ENCODE measurements around the gene SLC35G2.
A peak's percentile ranks its signal among the peaks of the same experiment; 100 is the strongest.
"Not testable (repeated sequence)": the region's sequence is repeated elsewhere in the genome, so short reads cannot be mapped to it uniquely, and the experiment has no call there.

Gene SLC35G2

GRCh38 chr3:136792556-136793330, 26.2 kb upstream of the SLC35G2 start:
- FAIRE-seq (no peak), DNase-seq (ENCODE audit: insufficient read length, low spot score) (no peak)
- TF ChIP-seq PAX5 (IDR thresholded peaks at IDR 0.05; ENCODE audit: insufficient read depth, low read length, severe bottlenecking), result no peak
- no peak for TF ChIP-seq POLR2A (IDR thresholded peaks at IDR 0.05; ENCODE audit: low read depth, low read length)
- TF ChIP-seq TAF1 (IDR thresholded peaks at IDR 0.05; ENCODE audit: low read depth, low read length), result no peak
- TF ChIP-seq POU2F2 (IDR thresholded peaks at IDR 0.05; ENCODE audit: low read depth, low read length), result no peak
- no peak for TF ChIP-seq SPI1 (IDR thresholded peaks at IDR 0.05; ENCODE audit: low read depth, low read length)
- TF ChIP-seq POLR2AphosphoS5 (IDR thresholded peaks at IDR 0.05; ENCODE audit: low read depth, low read length), result no peak

GRCh38 chr3:136801146-136801545, 17.8 kb upstream of the SLC35G2 start:
- not testable (repeated sequence) for FAIRE-seq; DNase-seq (ENCODE audit: insufficient read length, low spot score)

GRCh38 chr3:136802481-136802996, 16.4 kb upstream of the SLC35G2 start:
- no peak for DNase-seq (ENCODE audit: insufficient read length, low spot score)
- TF ChIP-seq POLR2AphosphoS5 (IDR thresholded peaks at IDR 0.05; ENCODE audit: low read depth, low read length), result no peak
- no peak for TF ChIP-seq POLR2A (IDR thresholded peaks at IDR 0.05; ENCODE audit: low read depth, low read length)
- no peak for TF ChIP-seq TAF1 (IDR thresholded peaks at IDR 0.05; ENCODE audit: low read depth, low read length)
- no peak for TF ChIP-seq SPI1 (IDR thresholded peaks at IDR 0.05; ENCODE audit: low read depth, low read length)
- TF ChIP-seq POU2F2 (IDR thresholded peaks at IDR 0.05; ENCODE audit: low read depth, low read length), result no peak
- TF ChIP-seq PAX5 (IDR thresholded peaks at IDR 0.05; ENCODE audit: insufficient read depth, low read length, severe bottlenecking), result no peak
- FAIRE-seq, result no peak

GRCh38 chr3:136804141-136804540, 14.8 kb upstream of the SLC35G2 start:
- DNase-seq (ENCODE audit: insufficient read length, low spot score) (no peak), FAIRE-seq (no peak)
- TF ChIP-seq POU2F2 (IDR thresholded peaks at IDR 0.05; ENCODE audit: low read depth, low read length) (no peak), POLR2AphosphoS5 (IDR thresholded peaks at IDR 0.05; ENCODE audit: low read depth, low read length) (no peak), TAF1 (IDR thresholded peaks at IDR 0.05; ENCODE audit: low read depth, low read length) (no peak), POLR2A (IDR thresholded peaks at IDR 0.05; ENCODE audit: low read depth, low read length) (no peak), SPI1 (IDR thresholded peaks at IDR 0.05; ENCODE audit: low read depth, low read length) (no peak), PAX5 (IDR thresholded peaks at IDR 0.05; ENCODE audit: insufficient read depth, low read length, severe bottlenecking) (no peak)

GRCh38 chr3:136804813-136805212, 14.1 kb upstream of the SLC35G2 start:
- FAIRE-seq (no peak), DNase-seq (ENCODE audit: insufficient read length, low spot score) (no peak)
- no peak for TF ChIP-seq POU2F2 (IDR thresholded peaks at IDR 0.05; ENCODE audit: low read depth, low read length)
- TF ChIP-seq SPI1 (IDR thresholded peaks at IDR 0.05; ENCODE audit: low read depth, low read length), result no peak
- TF ChIP-seq POLR2A (IDR thresholded peaks at IDR 0.05; ENCODE audit: low read depth, low read length), result no peak
- TF ChIP-seq TAF1 (IDR thresholded peaks at IDR 0.05; ENCODE audit: low read depth, low read length), result no peak
- TF ChIP-seq POLR2AphosphoS5 (IDR thresholded peaks at IDR 0.05; ENCODE audit: low read depth, low read length), result no peak
- TF ChIP-seq PAX5 (IDR thresholded peaks at IDR 0.05; ENCODE audit: insufficient read depth, low read length, severe bottlenecking), result no peak

GRCh38 chr3:136805795-136806194, 13.1 kb upstream of the SLC35G2 start:
- TF ChIP-seq POLR2A (IDR thresholded peaks at IDR 0.05; ENCODE audit: low read depth, low read length), result no peak
- no peak for TF ChIP-seq POU2F2 (IDR thresholded peaks at IDR 0.05; ENCODE audit: low read depth, low read length)
- TF ChIP-seq POLR2AphosphoS5 (IDR thresholded peaks at IDR 0.05; ENCODE audit: low read depth, low read length), result no peak
- TF ChIP-seq PAX5 (IDR thresholded peaks at IDR 0.05; ENCODE audit: insufficient read depth, low read length, severe bottlenecking), result no peak
- TF ChIP-seq TAF1 (IDR thresholded peaks at IDR 0.05; ENCODE audit: low read depth, low read length), result no peak
- TF ChIP-seq SPI1 (IDR thresholded peaks at IDR 0.05; ENCODE audit: low read depth, low read length), result 0 out of 2 replicates have a peak, but pooled peaks have one; percentile 1
- DNase-seq (ENCODE audit: insufficient read length, low spot score), result no peak
- no peak for FAIRE-seq

- FAIRE-seq (no peak), DNase-seq (ENCODE audit: insufficient read length, low spot score) (no peak)
- TF ChIP-seq SPI1 (IDR thresholded peaks at IDR 0.05; ENCODE audit: low read depth, low read length) (no peak), POLR2A (IDR thresholded peaks at IDR 0.05; ENCODE audit: low read depth, low read length) (no peak), TAF1 (IDR thresholded peaks at IDR 0.05; ENCODE audit: low read depth, low read length) (no peak), PAX5 (IDR thresholded peaks at IDR 0.05; ENCODE audit: insufficient read depth, low read length, severe bottlenecking) (no peak), POLR2AphosphoS5 (IDR thresholded peaks at IDR 0.05; ENCODE audit: low read depth, low read length) (no peak), POU2F2 (IDR thresholded peaks at IDR 0.05; ENCODE audit: low read depth, low read length) (no peak)
These were observed 7.2 kb upstream of the SLC35G2 start for GRCh38 chr3:136811701-136812100.

- FAIRE-seq (no peak), DNase-seq (ENCODE audit: insufficient read length, low spot score) (no peak)
- TF ChIP-seq PAX5 (IDR thresholded peaks at IDR 0.05; ENCODE audit: insufficient read depth, low read length, severe bottlenecking), result no peak
- TF ChIP-seq POLR2A (IDR thresholded peaks at IDR 0.05; ENCODE audit: low read depth, low read length), result no peak
- TF ChIP-seq SPI1 (IDR thresholded peaks at IDR 0.05; ENCODE audit: low read depth, low read length), result no peak
- no peak for TF ChIP-seq POU2F2 (IDR thresholded peaks at IDR 0.05; ENCODE audit: low read depth, low read length)
- no peak for TF ChIP-seq POLR2AphosphoS5 (IDR thresholded peaks at IDR 0.05; ENCODE audit: low read depth, low read length)
- no peak for TF ChIP-seq TAF1 (IDR thresholded peaks at IDR 0.05; ENCODE audit: low read depth, low read length)
These were observed 1.5 kb upstream of the SLC35G2 start for GRCh38 chr3:136817448-136817847.

GRCh38 chr3:136818191-136818768, 646 bp upstream of the SLC35G2 start:
- FAIRE-seq (peak; percentile 23), DNase-seq (ENCODE audit: insufficient read length, low spot score) (no peak)
- TF ChIP-seq POLR2AphosphoS5 (IDR thresholded peaks at IDR 0.05; ENCODE audit: low read depth, low read length) (no peak), SPI1 (IDR thresholded peaks at IDR 0.05; ENCODE audit: low read depth, low read length) (no peak), POLR2A (IDR thresholded peaks at IDR 0.05; ENCODE audit: low read depth, low read length) (no peak), POU2F2 (IDR thresholded peaks at IDR 0.05; ENCODE audit: low read depth, low read length) (no peak), TAF1 (IDR thresholded peaks at IDR 0.05; ENCODE audit: low read depth, low read length) (no peak), PAX5 (IDR thresholded peaks at IDR 0.05; ENCODE audit: insufficient read depth, low read length, severe bottlenecking) (no peak)

Data from GM12891 (cell line).